PFSK-1 (cell line): ENCODE results near the gene SEMG2.

Source experiments
- FOXP2 ChIP-seq: optimal IDR thresholded peaks from 2 replicates; pipeline ENCODE3; 2011; ENCODE audit warnings: borderline replicate concordance, control low read depth, inconsistent platforms; ENCODE audit not compliant: insufficient read depth; ENCODE audit errors: extremely low read length, extremely low read depth
- POLR2AphosphoS5 ChIP-seq: IDR thresholded peaks from 2 replicates; pipeline ENCODE4 v1.6.1; 2012; ENCODE audit warnings: low read depth, mild to moderate bottlenecking, control low read depth, low read length, moderate library complexity
- REST ChIP-seq, 2 experiments: IDR thresholded peaks; 2 replicates each; pipeline versions ENCODE4 v1.6.1 to v1.8.0; 2011 to 2012; ENCODE audit warnings: low read depth in 2 of 2, low read length in 2 of 2, control low read depth in 1 of 2, inconsistent platforms in 1 of 2, mild to moderate bottlenecking in 1 of 2, moderate library complexity in 1 of 2; ENCODE audit not compliant: insufficient read depth in 1 of 2
- SIN3A ChIP-seq: IDR thresholded peaks from 2 replicates; pipeline ENCODE4 v1.6.1; 2012; ENCODE audit warnings: mild to moderate bottlenecking, low read length, moderate library complexity, borderline replicate concordance; ENCODE audit not compliant: insufficient read depth
- TAF1 ChIP-seq: IDR thresholded peaks from 2 replicates; pipeline ENCODE4 v1.6.1; 2012; ENCODE audit warnings: low read length, control low read depth, borderline replicate concordance; ENCODE audit not compliant: insufficient read depth

SEMG2 gene

GRCh38 chr20:45229264-45230056 is 8.3 kb downstream of the SEMG2 start:
- TF ChIP-seq TAF1 (no peak), REST (IDR thresholded peaks at IDR 0.05; ENCODE audit: insufficient read depth in 1 of 2, low read depth in 2 of 2, low read length in 2 of 2) (no peak), POLR2AphosphoS5 (no peak), SIN3A (no peak), FOXP2 (no peak)

- TF ChIP-seq TAF1, result no peak
- TF ChIP-seq FOXP2, result no peak
- TF ChIP-seq REST (IDR thresholded peaks at IDR 0.05; ENCODE audit: insufficient read depth in 1 of 2, low read depth in 2 of 2, low read length in 2 of 2), result no peak
- TF ChIP-seq SIN3A, result no peak
- no peak for TF ChIP-seq POLR2AphosphoS5
Observed at GRCh38 chr20:45230631-45231030, 9.5 kb downstream of the SEMG2 start.

DNA sequence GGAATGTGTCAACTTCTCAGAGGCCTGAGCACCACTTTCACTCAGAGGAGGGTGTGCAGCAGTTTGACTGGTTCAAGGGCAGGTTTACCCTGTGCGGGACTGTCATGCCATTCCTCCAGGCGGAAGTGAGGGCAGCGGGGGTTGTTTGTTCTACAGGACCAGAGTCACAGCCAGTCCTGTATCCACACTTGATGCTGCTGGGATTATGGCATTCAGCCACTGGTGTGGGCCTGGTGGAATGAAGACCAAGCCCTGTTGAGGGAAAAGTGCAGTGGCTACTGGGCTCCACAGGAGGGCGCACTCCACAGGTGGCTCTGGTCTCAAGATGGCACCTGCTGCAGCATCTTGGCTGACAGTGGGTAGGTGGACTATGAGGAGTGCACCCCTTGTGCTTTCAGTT is 14.8 kb downstream of the SEMG2 start:
- no peak for TF ChIP-seq TAF1
- no peak for TF ChIP-seq POLR2AphosphoS5
- no peak for TF ChIP-seq SIN3A

DNA sequence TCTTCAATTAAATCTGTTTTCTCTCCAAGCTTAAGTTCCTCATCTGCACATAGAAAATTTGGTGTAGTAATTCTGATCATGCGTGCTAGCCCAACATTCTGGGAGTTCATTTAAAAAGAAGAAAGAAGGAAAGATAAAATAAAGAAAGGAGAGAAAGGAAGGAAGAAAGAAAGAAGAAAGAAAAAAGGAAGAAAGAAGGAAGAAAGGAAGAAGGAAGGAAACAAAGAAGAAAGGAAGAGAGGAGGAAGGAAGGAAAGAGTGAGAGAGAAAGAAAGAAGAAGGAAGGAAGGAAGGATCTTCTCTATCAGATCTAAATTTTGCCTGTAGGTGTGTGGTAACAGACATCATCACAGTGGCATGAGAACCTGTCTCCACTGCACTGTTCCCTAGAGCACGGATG is 17.0 kb downstream of the SEMG2 start:
- no peak for TF ChIP-seq REST (IDR thresholded peaks at IDR 0.05; ENCODE audit: insufficient read depth in 1 of 2, low read depth in 2 of 2, low read length in 2 of 2)
- TF ChIP-seq POLR2AphosphoS5, result no peak
- no peak for TF ChIP-seq FOXP2
- no peak for TF ChIP-seq TAF1
- no peak for TF ChIP-seq SIN3A

DNA sequence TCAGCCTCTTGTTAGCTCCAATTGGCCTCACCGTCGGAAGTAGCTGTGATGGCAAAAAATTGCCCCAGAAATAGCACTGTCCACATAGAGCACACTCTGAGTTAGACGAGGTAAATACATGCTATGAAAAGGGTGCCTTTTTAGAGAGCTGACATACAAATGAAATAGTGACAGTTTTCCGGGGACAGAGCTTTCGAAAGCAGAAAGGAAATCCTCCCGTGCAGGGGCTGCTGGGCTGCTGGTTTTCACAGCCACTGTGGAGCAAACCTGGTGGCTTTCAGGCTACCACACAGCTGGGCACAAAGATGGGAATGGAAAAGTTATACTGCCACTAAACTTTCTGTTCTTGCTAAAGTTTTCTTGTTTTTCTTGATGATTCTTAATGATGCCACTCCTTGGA is 24.9 kb downstream of the SEMG2 start:
- no peak for TF ChIP-seq TAF1
- TF ChIP-seq FOXP2, result no peak
- TF ChIP-seq SIN3A, result no peak
- no peak for TF ChIP-seq POLR2AphosphoS5
- TF ChIP-seq REST (IDR thresholded peaks at IDR 0.05; ENCODE audit: insufficient read depth in 1 of 2, low read depth in 2 of 2, low read length in 2 of 2), result no peak
